PC-3 (cell line): ENCODE data around the gene RTP3. TPM values are rescaled to one million over a fixed set of nuclear protein-coding genes. Genes with fewer than 3 reads are reported as not detected.

ENCODE experiments used
- ATAC-seq: fragments of 200-7000 bp; cut with Tn5 transposase; 2 replicates; pipeline ENCODE4 v1.9.1; 2020; ENCODE audit warnings: mild to moderate bottlenecking, moderate library complexity
- BruUV-seq: library from RNA; stranded (reverse); fragments of 400-500 nt; replicated peaks from 2 replicates; lab custom pipeline; 2021; lab: Mats Ljungman, UMichigan
- CTCF ChIA-PET: fragments of 300-600 bp; sonication (Branson Sonifier 250); formaldehyde crosslinking; loops from one replicate; lab custom pipeline; 2022; ENCODE audit warnings: antibody characterized with exemption; lab: Charles Lee
- POLR2A ChIA-PET: fragments of 300-600 bp; sonication (Branson Sonifier 250); formaldehyde crosslinking; loops from one replicate; lab custom pipeline; 2022; ENCODE audit warnings: antibody characterized with exemption; ENCODE audit not compliant: unreplicated experiment; lab: Charles Lee
- DNase-seq: peaks from one replicate; pipeline ENCODE4 v3.0.0-alpha.2; 2015
- H2AFZ ChIP-seq: fragments of 300-600 bp; sonication (generic); 2 replicates; pipeline ENCODE4 v1.6.0; 2016; ENCODE audit warnings: antibody characterized with exemption, low read length
- H3F3A ChIP-seq: fragments of 300-600 bp; sonication (generic); one replicate; pipeline ENCODE4 v1.6.0; 2017; ENCODE audit warnings: antibody characterized with exemption, low read length, control low read depth, mild to moderate bottlenecking; ENCODE audit not compliant: unreplicated experiment
- H3K27ac ChIP-seq: fragments of 300-600 bp; sonication (generic); 2 replicates; pipeline ENCODE4 v1.5.1; 2016; ENCODE audit warnings: mild to moderate bottlenecking, low read length
- H3K27me3 ChIP-seq: fragments of 300-600 bp; sonication (generic); 2 replicates; pipeline ENCODE4 v1.6.1; 2016; ENCODE audit warnings: low read length, mixed read lengths
- H3K36me3 ChIP-seq: fragments of 300-600 bp; sonication (generic); 2 replicates; pipeline ENCODE4 v1.6.1; 2016; ENCODE audit warnings: low read depth, mixed run types, low read length, mixed read lengths
- H3K4me1 ChIP-seq: fragments of 300-600 bp; sonication (generic); 2 replicates; pipeline ENCODE4 v1.5.1; 2016; ENCODE audit warnings: low read length; ENCODE audit not compliant: insufficient read depth
- H3K4me2 ChIP-seq: fragments of 300-600 bp; sonication (generic); 2 replicates; pipeline ENCODE4 v1.6.0; 2016; ENCODE audit warnings: low read length
- H3K4me3 ChIP-seq: fragments of 300-600 bp; sonication (generic); 2 replicates; pipeline ENCODE4 v1.5.1; 2016; ENCODE audit warnings: mild to moderate bottlenecking, low read length, mixed read lengths
- H3K79me2 ChIP-seq: fragments of 300-600 bp; sonication (generic); 2 replicates; pipeline ENCODE4 v1.6.1; 2017; ENCODE audit warnings: low read length, mixed read lengths
- H3K9ac ChIP-seq: fragments of 300-600 bp; sonication (generic); 2 replicates; pipeline ENCODE4 v1.6.0; 2016; ENCODE audit warnings: mild to moderate bottlenecking, low read length
- H3K9me2 ChIP-seq: fragments of 300-600 bp; sonication (generic); replicated peaks from 2 replicates; pipeline ENCODE4 v1.6.1; 2016; ENCODE audit warnings: mixed run types, low read length, mixed read lengths
- H3K9me3 ChIP-seq: fragments of 300-600 bp; sonication (generic); 2 replicates; pipeline ENCODE4 v1.6.1; 2016; ENCODE audit warnings: low read length, mixed read lengths
- H4K20me1 ChIP-seq: fragments of 300-600 bp; sonication (generic); 2 replicates; pipeline ENCODE4 v1.6.1; 2016; ENCODE audit warnings: low read length, mixed read lengths
- EZH2 ChIP-seq: fragments of 300-600 bp; sonication (generic); IDR thresholded peaks from one replicate; pipeline ENCODE4 v1.6.1; 2017; ENCODE audit warnings: antibody characterized with exemption, mild to moderate bottlenecking, low read length; ENCODE audit not compliant: unreplicated experiment
- EZH2phosphoT487 ChIP-seq: fragments of 300-600 bp; sonication (generic); IDR thresholded peaks from 2 replicates; pipeline ENCODE4 v1.6.1; 2018; ENCODE audit warnings: mild to moderate bottlenecking, antibody characterized with exemption, low read length, borderline replicate concordance
- intact Hi-C: fragments of 100-400 bp; cut with micrococcal nuclease; formaldehyde crosslinking; loops from 2 replicates; pipeline ENCODE4 v1.9.0; 2023
- total RNA-seq: library from RNA; depleted of rRNA; stranded (reverse); fragments of >200 nt; gene quantifications from 2 replicates; pipeline ENCODE4 v1.2.3, GENCODE V29; 2014
- TF ChIP-seq, protein P1 (sequence below): fragments of 300-600 bp; sonication (generic); conservative IDR thresholded peaks from 2 replicates; pipeline ENCODE4 v1.5.1; 2017; ENCODE audit warnings: antibody characterized with exemption, low read depth, mild to moderate bottlenecking, low read length

Gene RTP3
- total RNA-seq, 1 experiment from 2014 or later: not detected

DNA sequence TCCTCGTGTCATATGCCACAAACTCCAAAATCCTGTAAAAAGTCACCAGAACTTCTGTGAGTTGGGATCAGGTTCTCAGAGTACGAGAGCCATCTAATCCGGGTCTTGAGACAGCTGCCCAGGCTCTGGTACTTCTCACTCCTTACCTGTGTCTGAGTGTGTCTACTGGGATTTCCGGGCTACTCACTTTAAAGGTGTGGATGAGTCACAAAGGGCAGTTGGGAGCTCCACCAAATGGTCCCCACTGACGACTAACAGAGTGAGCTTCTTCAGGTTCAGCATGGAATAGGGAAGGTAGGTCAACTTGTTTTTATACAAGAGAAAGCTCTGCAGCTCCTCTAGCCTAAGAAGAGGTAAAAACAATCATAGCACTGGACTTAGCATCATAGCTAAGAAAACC lies 29.5 kb downstream of the RTP3 start:
- intact Hi-C loops: no loop called here
- ChIA-PET POLR2A (no interaction called here), CTCF (interaction anchor here (1.0 kb wide), 1 partner anchor 31 kb away, joined by 4 read pairs; no protein-coding TSS in a partner anchor)
- no peaks in the 10 kb centered on the region for H3K9me3 ChIP-seq
- DNase-seq (peak; percentile 65), ATAC-seq (peak; percentile 86)
- no peak overlapping the region for H3K9ac ChIP-seq
- no peaks in the 10 kb centered on the region for H3F3A ChIP-seq
- H3K79me2 ChIP-seq: no peaks in the 10 kb centered on the region
- H3K4me3 ChIP-seq: no peak overlapping the region
- H2AFZ ChIP-seq: no peak overlapping the region
- H3K9me2 ChIP-seq: no peaks in the 10 kb centered on the region
- H3K36me3 ChIP-seq: no peaks in the 10 kb centered on the region
- H4K20me1 ChIP-seq: no peaks in the 10 kb centered on the region
- BruUV-seq: no TSS peak
- H3K4me1 ChIP-seq: peaks cover 14% of the 10 kb centered on the region
- TF ChIP-seq, protein P1, sequence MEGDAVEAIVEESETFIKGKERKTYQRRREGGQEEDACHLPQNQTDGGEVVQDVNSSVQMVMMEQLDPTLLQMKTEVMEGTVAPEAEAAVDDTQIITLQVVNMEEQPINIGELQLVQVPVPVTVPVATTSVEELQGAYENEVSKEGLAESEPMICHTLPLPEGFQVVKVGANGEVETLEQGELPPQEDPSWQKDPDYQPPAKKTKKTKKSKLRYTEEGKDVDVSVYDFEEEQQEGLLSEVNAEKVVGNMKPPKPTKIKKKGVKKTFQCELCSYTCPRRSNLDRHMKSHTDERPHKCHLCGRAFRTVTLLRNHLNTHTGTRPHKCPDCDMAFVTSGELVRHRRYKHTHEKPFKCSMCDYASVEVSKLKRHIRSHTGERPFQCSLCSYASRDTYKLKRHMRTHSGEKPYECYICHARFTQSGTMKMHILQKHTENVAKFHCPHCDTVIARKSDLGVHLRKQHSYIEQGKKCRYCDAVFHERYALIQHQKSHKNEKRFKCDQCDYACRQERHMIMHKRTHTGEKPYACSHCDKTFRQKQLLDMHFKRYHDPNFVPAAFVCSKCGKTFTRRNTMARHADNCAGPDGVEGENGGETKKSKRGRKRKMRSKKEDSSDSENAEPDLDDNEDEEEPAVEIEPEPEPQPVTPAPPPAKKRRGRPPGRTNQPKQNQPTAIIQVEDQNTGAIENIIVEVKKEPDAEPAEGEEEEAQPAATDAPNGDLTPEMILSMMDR: no peak
- TF ChIP-seq EZH2 (no peak), EZH2phosphoT487 (no peak)
- no peaks in the 10 kb centered on the region for H3K27me3 ChIP-seq
- H3K27ac ChIP-seq: no peak overlapping the region
- no peak overlapping the region for H3K4me2 ChIP-seq

DNA sequence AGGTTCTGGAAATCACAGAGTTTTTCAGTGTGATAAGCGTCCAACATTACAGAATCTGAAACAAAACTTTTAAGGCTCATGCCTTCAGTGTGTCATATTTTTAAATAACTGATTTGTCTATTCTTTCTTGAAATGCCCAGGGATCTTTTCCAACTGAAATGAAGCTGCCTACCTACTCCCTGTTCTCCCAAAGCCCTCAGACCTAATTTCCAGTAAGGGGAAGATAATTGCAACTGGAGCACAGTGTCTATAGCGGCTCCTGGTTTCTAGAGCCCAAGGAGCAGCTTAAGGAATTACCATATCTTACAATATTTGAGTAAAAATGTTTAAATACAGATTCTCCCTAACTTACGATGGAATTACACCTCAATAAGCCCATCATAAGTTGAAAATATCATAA lies 35.3 kb downstream of the RTP3 start:
- Histone ChIP-seq H3F3A (no peaks in the 10 kb centered on the region), H3K36me3 (no peaks in the 10 kb centered on the region), H2AFZ (no peak overlapping the region), H3K4me1 (peaks cover 13% of the 10 kb centered on the region; the same call in 1 of the 2 replicates), H3K27me3 (no peaks in the 10 kb centered on the region), H3K4me3 (no peak overlapping the region), H3K27ac (no peak overlapping the region), H4K20me1 (no peaks in the 10 kb centered on the region), H3K4me2 (no peak overlapping the region), H3K9me3 (no peaks in the 10 kb centered on the region), H3K9ac (no peak overlapping the region), H3K9me2 (no peaks in the 10 kb centered on the region), H3K79me2 (no peaks in the 10 kb centered on the region)
- no peak for DNase-seq
- intact Hi-C loops: no loop called here
- ChIA-PET POLR2A (no interaction called here), CTCF (no interaction called here)
- TF ChIP-seq EZH2phosphoT487: no peak
- TF ChIP-seq, protein P1: no peak
- no peak for TF ChIP-seq EZH2
- no TSS peak for BruUV-seq
- ATAC-seq: no peak

DNA sequence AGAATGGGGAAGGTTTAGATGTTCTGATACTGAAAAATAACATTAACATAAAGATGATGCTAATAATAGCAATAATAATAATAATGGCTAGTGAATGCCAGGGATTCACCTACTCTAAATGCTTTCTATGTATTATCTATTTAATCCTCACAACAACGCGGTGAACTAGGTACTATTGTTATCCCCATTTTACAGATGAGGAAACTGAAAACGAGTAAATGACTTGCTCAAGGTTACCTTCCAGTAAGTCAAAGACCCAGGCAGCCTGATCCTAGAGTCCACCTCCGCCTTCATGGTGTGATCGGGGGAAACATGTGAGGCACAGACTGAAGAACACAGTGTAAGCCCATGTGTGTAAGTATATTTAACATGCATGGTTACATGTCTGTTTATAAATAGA lies 38.0 kb downstream of the RTP3 start:
- Histone ChIP-seq H3K4me3 (no peak overlapping the region), H3K36me3 (no peaks in the 10 kb centered on the region), H4K20me1 (no peaks in the 10 kb centered on the region), H3K9me3 (no peaks in the 10 kb centered on the region), H3K79me2 (no peaks in the 10 kb centered on the region), H3K9me2 (no peaks in the 10 kb centered on the region), H3K4me1 (peaks cover 28% of the 10 kb centered on the region), H3K9ac (no peak overlapping the region), H2AFZ (no peak overlapping the region), H3K27ac (no peak overlapping the region), H3F3A (no peaks in the 10 kb centered on the region), H3K27me3 (no peaks in the 10 kb centered on the region), H3K4me2 (no peak overlapping the region)
- ChIA-PET CTCF (no interaction called here), POLR2A (no interaction called here)
- intact Hi-C loops: no loop called here
- no TSS peak for BruUV-seq
- TF ChIP-seq EZH2phosphoT487 (no peak), EZH2 (no peak)
- TF ChIP-seq, protein P1: no peak
- DNase-seq (no peak), ATAC-seq (no peak)
